Activated CD8-positive, alpha-beta T cell treated with anti-CD3 and anti-CD28 coated beads, Interleukin-2, amount 10 ng/mL, durations not matched to agents 7 days and 5 days (primary cell): ENCODE data around the gene ZNF324B. TPM values are rescaled to one million over a fixed set of nuclear protein-coding genes. Genes with fewer than 3 reads are reported as not detected.
A peak's percentile ranks its signal among the peaks of the same experiment; 100 is the strongest.
"Not testable (repeated sequence)": the region's sequence is repeated elsewhere in the genome, so short reads cannot be mapped to it uniquely, and the experiment has no call there.

Experiments
- ATAC-seq: fragments of 150-1000 bp; cut with Tn5 transposase; one replicate; pipeline ENCODE4 v1.10.0; 2021; ENCODE audit warnings: moderate library complexity
- CTCF ChIA-PET: fragments of 350-600 bp; sonication (Branson Sonifier 250); formaldehyde crosslinking; loops from one replicate; lab custom pipeline; 2021; ENCODE audit warnings: antibody characterized with exemption; lab: Charles Lee
- POLR2A ChIA-PET: fragments of 350-600 bp; sonication (Branson Sonifier 250); formaldehyde crosslinking; loops from one replicate; lab custom pipeline; 2021; ENCODE audit warnings: antibody characterized with exemption; lab: Charles Lee
- DNase-seq: peaks from one replicate; pipeline ENCODE4 v3.0.0-alpha.2; 2020
- H3K27ac Mint-ChIP-seq: one replicate; pipeline ENCODE4 v1.8.0; 2021; ENCODE audit warnings: mild to moderate bottlenecking, mixed read lengths
- H3K27me3 Mint-ChIP-seq: one replicate; pipeline ENCODE4 v1.8.0; 2021; ENCODE audit warnings: low read depth, mixed read lengths
- H3K36me3 Mint-ChIP-seq: one replicate; pipeline ENCODE4 v1.8.0; 2021; ENCODE audit warnings: low read depth, mixed read lengths
- H3K4me1 Mint-ChIP-seq: one replicate; pipeline ENCODE4 v1.8.0; 2021; ENCODE audit warnings: low read depth, mixed read lengths
- H3K4me3 Mint-ChIP-seq: one replicate; pipeline ENCODE4 v1.8.0; 2021; ENCODE audit warnings: mild to moderate bottlenecking, mixed read lengths
- H3K9me3 Mint-ChIP-seq: one replicate; pipeline ENCODE4 v1.8.0; 2022; ENCODE audit warnings: mixed read lengths; ENCODE audit not compliant: insufficient read depth
- total RNA-seq, 2 experiments: library from RNA; stranded (reverse); gene quantifications; one replicate each; pipeline ENCODE4 v1.2.3, GENCODE V29; 2021

Gene ZNF324B
- total RNA-seq, 2 experiments from 2014 or later = 10.6 to 12.5 TPM

DNA sequence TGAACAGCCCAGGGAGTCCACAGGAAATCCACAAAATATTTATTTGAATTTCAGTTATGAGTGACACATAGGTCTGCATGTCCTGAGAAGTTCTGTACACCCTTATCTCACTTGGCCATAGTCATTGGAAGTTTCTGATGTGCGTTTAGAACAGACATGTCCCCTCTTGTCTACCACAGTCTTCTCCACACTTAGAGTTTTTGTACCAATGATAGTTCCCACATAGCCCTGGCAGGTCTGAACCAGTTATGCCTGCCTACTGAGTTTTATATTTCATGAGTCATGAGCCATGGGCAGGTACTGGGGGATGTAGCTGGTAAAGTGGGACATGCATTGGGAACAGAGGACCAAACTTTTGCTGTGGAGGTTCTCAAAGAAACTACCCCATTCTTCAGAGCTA is 22.8 kb upstream of the ZNF324B start:
- Mint-ChIP-seq H3K36me3 (peaks cover 38% of the 10 kb centered on the region), H3K9me3 (peaks cover 29% of the 10 kb centered on the region), H3K27me3 (no peaks in the 10 kb centered on the region), H3K4me1 (no peaks in the 10 kb centered on the region), H3K4me3 (no peak overlapping the region), H3K27ac (no peak overlapping the region)
- ChIA-PET CTCF (no interaction called here), POLR2A (no interaction called here)
- no peak for DNase-seq
- ATAC-seq = no peak

DNA sequence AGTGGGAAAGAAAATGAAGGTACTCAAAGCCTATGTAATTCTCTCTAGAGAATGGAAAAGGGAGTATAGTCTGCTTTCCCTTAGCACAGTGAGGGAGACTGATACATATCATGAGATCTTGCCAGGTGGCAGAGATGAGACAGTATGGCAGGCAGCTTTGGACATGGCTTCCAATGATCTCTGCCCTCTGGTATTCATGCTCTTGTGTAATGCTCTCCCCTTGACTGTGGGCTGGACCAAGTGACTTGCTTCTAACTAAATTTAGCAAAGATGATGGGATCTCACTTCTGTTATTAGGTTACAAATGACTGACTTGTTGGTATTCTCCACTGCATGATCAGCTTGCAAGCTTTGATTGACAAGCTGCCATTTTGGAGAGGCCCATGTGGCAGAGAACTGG is 21.7 kb upstream of the ZNF324B start:
- ATAC-seq (no peak), DNase-seq (no peak)
- Mint-ChIP-seq H3K4me1 (no peaks in the 10 kb centered on the region), H3K27me3 (no peaks in the 10 kb centered on the region), H3K36me3 (peaks cover 50% of the 10 kb centered on the region), H3K27ac (no peak overlapping the region), H3K9me3 (peaks cover 37% of the 10 kb centered on the region), H3K4me3 (no peak overlapping the region)
- POLR2A ChIA-PET = no interaction called here
- CTCF ChIA-PET = no interaction called here

DNA sequence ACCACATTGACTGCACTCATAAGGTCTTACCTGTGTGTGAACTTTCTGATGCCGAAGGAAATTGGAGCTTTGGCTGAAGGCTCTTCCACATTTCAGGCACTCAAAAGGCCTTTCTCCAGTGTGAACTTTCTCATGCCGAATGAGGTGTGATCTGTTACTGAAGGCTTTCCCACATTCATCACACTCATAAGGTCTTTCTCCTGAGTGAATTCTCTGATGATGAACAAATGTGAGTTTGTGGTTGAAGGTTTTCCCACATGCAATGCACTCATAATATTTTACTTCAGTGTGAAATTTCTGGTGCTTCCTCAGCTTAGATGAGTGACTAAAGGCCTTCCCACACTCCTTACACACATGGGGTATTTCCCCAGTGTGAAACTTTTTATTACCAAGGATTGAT is 17.2 kb upstream of the ZNF324B start:
- POLR2A ChIA-PET = no interaction called here
- CTCF ChIA-PET = no interaction called here
- Mint-ChIP-seq H3K27ac (no peak overlapping the region), H3K4me3 (no peak overlapping the region), H3K4me1 (peaks cover 14% of the 10 kb centered on the region), H3K9me3 (peaks cover 55% of the 10 kb centered on the region), H3K27me3 (no peaks in the 10 kb centered on the region), H3K36me3 (peaks cover 88% of the 10 kb centered on the region)
- DNase-seq (no peak), ATAC-seq (no peak)

DNA sequence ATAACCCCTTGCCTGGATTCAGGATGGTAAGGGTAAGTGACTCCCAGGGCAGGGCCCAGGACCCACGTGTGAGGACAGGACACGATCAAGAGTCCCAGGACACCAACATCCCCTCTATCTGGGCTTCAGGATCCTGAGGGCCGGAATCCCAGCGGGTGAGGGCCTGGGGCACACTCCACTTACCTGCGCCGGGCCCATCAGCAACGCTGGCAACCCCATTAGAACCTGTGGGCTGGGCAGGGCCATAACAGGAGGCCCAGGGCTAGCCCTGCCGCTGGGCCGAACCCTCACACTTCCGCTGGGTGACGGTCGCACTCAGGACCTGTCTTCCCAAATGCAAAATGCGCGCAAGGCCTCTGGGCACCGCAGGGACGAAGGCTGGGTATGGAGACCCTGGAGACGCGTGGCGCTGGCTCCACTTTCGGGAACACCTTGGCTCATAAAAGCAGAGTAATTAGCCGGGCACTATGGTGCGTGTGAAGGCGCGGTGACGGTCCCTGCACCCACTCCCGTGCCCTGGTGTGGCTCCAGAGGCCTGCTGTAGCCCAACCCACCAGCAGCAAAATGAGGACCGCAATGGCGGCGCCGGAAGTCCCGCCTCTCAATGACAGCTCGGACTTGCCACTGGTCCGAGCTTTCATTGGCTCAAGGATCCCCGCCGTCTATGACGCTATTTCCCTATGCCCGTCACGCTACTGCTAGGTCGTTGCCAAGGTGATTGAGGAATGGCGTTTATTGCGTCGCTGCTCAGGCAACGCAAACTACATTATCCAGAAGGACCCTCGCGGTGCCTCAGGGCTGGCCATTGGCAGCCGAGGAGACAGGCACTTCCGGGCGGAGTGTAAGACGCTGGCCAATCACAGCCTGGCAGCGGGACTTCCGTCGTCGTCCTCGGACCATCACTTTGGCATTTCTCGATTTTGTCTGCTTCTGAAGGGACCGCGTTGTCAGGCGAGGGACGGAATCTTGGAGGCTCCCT is 11.6 kb upstream of the ZNF324B start, which contains the start of gene ZNF132:
Gene ZNF132, minus strand, starts transcription at position 578 of the 979 bp plus-strand sequence. Its CDS starts 332 bp downstream, at position 246.
- Mint-ChIP-seq H3K27ac (peak within 1 kb of the TSS; percentile 98), H3K36me3 (peaks cover 55% of the 10 kb centered on the region), H3K9me3 (peaks cover 38% of the 10 kb centered on the region), H3K4me1 (peaks cover 34% of the 10 kb centered on the region), H3K4me3 (peak within 1 kb of the TSS; percentile 94), H3K27me3 (no peaks in the 10 kb centered on the region)
- ChIA-PET CTCF (interaction anchor here (0.7 kb wide), 1 partner anchor 37 kb away, joined by 3 read pairs; the partner anchor contains the start of gene ZNF446), POLR2A (interaction anchor here (0.6 to 1.0 kb wide), 5 partner anchors 11 to 80 kb away, joined by 3 to 4 read pairs (median 3); partner anchors contain the start of genes RPS5, ZBTB45, ZNF324B and ZNF584)
- ATAC-seq (peak; percentile 96), DNase-seq (peak; percentile 98)

DNA sequence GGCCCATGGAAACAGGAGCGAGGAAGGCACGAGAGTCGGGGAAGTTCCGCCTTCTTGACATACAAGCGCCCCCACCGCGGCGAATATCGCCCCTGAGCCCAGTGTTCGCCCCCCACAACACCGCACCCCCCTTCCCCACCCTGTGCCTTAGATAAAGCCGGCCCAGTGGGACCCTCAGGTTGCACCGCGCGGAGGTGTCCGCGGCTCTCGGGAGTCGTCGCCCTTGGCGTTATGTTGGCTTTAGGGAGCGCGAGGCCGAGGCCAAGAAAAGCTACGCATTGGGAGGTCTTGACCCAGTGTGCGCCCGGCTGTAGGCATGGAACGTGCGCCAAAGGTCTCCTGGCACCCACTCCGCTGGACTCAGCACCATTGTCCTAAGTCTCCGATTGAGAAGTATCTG is 10.9 kb upstream of the ZNF324B start:
- ChIA-PET CTCF (no interaction called here), POLR2A (interaction anchor here (0.8 to 1.0 kb wide), 3 partner anchors 32 to 53 kb away, joined by 3 to 4 read pairs (median 3); partner anchors contain the start of genes RPS5 and ZNF584)
- H3K27ac Mint-ChIP-seq = peak overlapping the region; percentile 98
- no peaks in the 10 kb centered on the region for H3K27me3 Mint-ChIP-seq
- no peak for DNase-seq
- no peak for ATAC-seq
- H3K9me3 Mint-ChIP-seq = peaks cover 31% of the 10 kb centered on the region
- H3K4me3 Mint-ChIP-seq = peak overlapping the region; percentile 94
- H3K36me3 Mint-ChIP-seq = peaks cover 48% of the 10 kb centered on the region
- peaks cover 34% of the 10 kb centered on the region for H3K4me1 Mint-ChIP-seq

DNA sequence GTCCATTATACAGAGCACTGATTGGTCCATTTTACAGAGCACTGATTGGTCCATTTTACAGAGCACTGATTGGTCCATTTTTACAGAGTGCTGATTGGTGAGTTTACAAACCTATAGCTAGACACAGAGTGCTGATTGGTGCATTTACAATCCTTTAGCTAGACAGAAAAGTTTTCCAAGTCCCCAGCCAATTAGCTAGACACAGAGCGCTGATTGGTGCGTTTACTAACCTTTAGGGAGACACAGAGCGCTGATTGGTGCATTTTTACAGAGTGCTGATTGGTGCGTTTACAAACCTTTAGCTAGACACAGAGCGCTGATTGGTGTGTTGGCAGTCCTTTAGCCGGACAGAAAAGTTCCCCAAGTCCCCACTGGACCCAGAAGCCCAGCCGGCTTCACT is 8.4 kb upstream of the ZNF324B start:
- Mint-ChIP-seq H3K36me3 (peaks cover 27% of the 10 kb centered on the region), H3K9me3 (peaks cover 19% of the 10 kb centered on the region), H3K4me1 (peaks cover 29% of the 10 kb centered on the region)
- not testable (repeated sequence) for DNase-seq, ATAC-seq, H3K4me3 Mint-ChIP-seq, H3K27ac Mint-ChIP-seq, H3K27me3 Mint-ChIP-seq
- ChIA-PET POLR2A (interaction anchor here (0.6 kb wide), 1 partner anchor 259 kb away, joined by 3 read pairs; no protein-coding TSS in a partner anchor), CTCF (interaction anchor here (1.9 kb wide), 1 partner anchor 71 kb away, joined by 8 read pairs; no protein-coding TSS in a partner anchor)

DNA sequence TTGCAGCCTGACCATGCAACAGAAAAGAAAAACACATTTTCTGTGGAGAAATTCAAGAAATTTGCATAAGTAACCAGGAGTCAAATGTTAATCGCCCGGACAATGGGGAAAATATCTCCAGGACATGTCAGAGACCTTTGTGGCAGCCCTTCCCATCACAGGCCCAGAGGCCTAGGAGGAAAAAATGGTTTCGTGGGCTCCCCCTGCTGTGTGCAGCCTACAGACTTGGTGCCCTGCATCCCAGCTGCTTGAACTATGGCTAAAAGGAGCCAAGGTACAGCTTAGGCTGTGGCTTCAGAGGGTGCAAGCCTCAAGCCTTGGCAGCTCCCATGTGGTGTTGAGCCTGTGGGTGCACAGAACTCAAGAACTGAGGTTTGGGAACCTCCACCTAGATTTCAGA is 2.6 kb upstream of the ZNF324B start:
- ATAC-seq, CTCF ChIA-PET, POLR2A ChIA-PET, H3K27me3 Mint-ChIP-seq, H3K27ac Mint-ChIP-seq, H3K4me3 Mint-ChIP-seq, DNase-seq: not testable (repeated sequence)
- H3K36me3 Mint-ChIP-seq = peaks cover 12% of the 10 kb centered on the region
- peaks cover 11% of the 10 kb centered on the region for H3K9me3 Mint-ChIP-seq
- peaks cover 22% of the 10 kb centered on the region for H3K4me1 Mint-ChIP-seq

DNA sequence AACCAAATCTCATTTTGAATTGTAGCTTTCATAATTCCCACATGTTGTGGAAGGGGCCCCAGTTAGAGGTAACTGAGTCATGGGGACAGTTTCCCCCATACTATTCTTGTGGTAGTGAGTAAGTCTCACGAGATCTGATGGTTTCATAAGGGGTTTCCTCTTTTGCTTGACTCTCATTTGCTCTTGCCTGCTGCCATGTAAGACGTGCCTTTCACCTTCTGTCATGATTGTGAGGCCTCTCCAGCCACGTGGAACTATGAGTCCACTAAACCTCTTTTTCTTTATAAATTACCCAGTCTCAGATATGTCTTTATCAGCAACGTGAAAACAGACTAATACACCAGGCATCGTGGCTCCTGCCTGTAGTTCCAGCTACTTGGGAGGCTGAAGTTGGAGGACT is 1.4 kb upstream of the ZNF324B start:
- ATAC-seq, POLR2A ChIA-PET, H3K27ac Mint-ChIP-seq, H3K4me3 Mint-ChIP-seq, DNase-seq, CTCF ChIA-PET, H3K27me3 Mint-ChIP-seq: not testable (repeated sequence)
- Mint-ChIP-seq H3K4me1 (peaks cover 22% of the 10 kb centered on the region), H3K9me3 (peaks cover 11% of the 10 kb centered on the region), H3K36me3 (peaks cover 16% of the 10 kb centered on the region)

DNA sequence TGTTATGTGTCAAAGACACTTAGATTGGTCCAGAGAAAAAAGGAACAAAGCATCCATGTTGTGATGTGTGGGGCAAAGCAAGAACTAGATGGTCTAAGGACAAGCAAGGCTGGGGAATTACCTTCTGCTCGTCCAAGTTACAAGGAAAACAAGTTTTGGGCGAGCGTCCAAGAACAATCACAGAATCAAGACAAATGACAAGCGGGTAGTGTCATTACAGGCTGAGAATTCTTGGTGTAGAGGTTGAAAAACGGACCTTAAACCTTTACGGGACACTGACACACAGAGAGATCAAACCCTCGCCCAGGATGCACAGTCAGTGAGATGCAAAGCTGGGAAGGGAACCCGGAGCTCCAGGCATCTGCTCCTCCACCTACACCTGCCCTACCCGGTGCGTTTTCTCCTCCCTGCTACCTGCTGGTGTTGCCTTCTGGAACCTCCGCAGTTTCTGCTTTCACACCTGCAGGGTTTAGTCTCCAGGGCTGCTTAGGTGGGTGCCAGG is 515 bp upstream of the ZNF324B start:
- ATAC-seq (peak; percentile 29), DNase-seq (no peak)
- peaks cover 11% of the 10 kb centered on the region for H3K9me3 Mint-ChIP-seq
- ChIA-PET POLR2A (interaction anchor here (1.2 kb wide), 1 partner anchor 11 kb away, joined by 3 read pairs; the partner anchor contains the start of gene ZNF132), CTCF (interaction anchor here (0.8 kb wide), 1 partner anchor 42 kb away, joined by 3 read pairs; the partner anchor contains the start of gene ZNF584)
- peak overlapping the region; percentile 34 for H3K27ac Mint-ChIP-seq
- H3K4me1 Mint-ChIP-seq = peaks cover 22% of the 10 kb centered on the region
- H3K4me3 Mint-ChIP-seq = peak overlapping the region; percentile 73
- peaks cover 3% of the 10 kb centered on the region for H3K27me3 Mint-ChIP-seq
- H3K36me3 Mint-ChIP-seq = peaks cover 19% of the 10 kb centered on the region

DNA sequence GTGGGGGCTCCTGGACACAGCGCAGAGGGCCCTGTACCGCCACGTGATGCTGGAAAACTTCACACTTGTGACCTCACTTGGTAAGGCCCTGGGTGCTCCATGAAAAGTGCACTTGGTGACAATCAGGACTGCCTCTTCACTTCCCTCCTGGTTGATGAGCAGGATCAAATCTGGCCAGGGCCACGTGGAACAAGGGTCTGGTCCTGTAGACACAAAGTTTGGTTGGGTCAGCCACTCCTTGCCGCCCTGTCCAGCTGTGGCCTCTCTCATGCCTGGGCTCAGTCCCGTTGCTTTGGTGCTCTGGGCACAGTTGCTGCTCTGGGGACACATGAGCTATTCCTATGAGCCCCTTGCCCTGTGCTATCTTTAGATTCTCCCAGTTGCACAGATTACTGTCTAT is 2.3 kb downstream of the ZNF324B start:
- CTCF ChIA-PET = no interaction called here
- H3K27me3 Mint-ChIP-seq = no peaks in the 10 kb centered on the region
- no peak overlapping the region for H3K4me3 Mint-ChIP-seq
- H3K27ac Mint-ChIP-seq = no peak overlapping the region
- H3K4me1 Mint-ChIP-seq = peaks cover 22% of the 10 kb centered on the region
- DNase-seq (no peak), ATAC-seq (no peak)
- H3K9me3 Mint-ChIP-seq = peaks cover 4% of the 10 kb centered on the region
- peaks cover 35% of the 10 kb centered on the region for H3K36me3 Mint-ChIP-seq
- POLR2A ChIA-PET = interaction anchor here (0.9 to 1.2 kb wide), 2 partner anchors 66 to 106 kb away, joined by 3 read pairs; partner anchors contain the start of gene ZBTB45

DNA sequence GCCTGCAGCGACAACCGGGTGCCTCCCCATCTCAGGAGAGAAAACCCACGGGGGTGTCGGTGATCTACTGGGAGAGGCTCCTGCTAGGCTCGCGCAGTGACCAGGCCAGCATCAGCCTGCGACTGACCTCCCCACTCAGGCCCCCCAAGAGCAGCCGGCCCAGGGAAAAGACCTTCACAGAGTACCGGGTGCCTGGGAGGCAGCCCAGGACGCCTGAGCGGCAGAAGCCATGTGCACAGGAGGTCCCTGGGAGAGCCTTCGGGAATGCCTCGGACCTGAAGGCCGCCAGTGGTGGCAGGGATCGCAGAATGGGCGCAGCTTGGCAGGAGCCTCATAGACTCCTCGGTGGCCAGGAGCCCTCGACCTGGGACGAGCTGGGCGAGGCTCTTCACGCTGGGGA is 3.9 kb downstream of the ZNF324B start:
- Mint-ChIP-seq H3K4me3 (no peak overlapping the region), H3K27ac (no peak overlapping the region), H3K9me3 (no peaks in the 10 kb centered on the region), H3K27me3 (no peaks in the 10 kb centered on the region), H3K36me3 (peaks cover 33% of the 10 kb centered on the region), H3K4me1 (peaks cover 22% of the 10 kb centered on the region)
- DNase-seq = no peak
- ATAC-seq = no peak
- ChIA-PET POLR2A (no interaction called here), CTCF (no interaction called here)
